Measurements from ENCODE around the gene KRTAP5-2.
"Not testable (repeated sequence)": the region's sequence is repeated elsewhere in the genome, so short reads cannot be mapped to it uniquely, and the experiment has no call there.

KRTAP5-2 gene

GRCh38 chr11:1589996-1590395, 8.1 kb downstream of the KRTAP5-2 start:
- DNase-seq (ENCODE audit: low spot score): no peak

GRCh38 chr11:1589191-1589963, 8.7 kb downstream of the KRTAP5-2 start:
- not testable (repeated sequence) for DNase-seq (ENCODE audit: low spot score)

- DNase-seq (ENCODE audit: low spot score): no peak
These were observed 11.4 kb downstream of the KRTAP5-2 start for GRCh38 chr11:1586699-1587098.

DNA sequence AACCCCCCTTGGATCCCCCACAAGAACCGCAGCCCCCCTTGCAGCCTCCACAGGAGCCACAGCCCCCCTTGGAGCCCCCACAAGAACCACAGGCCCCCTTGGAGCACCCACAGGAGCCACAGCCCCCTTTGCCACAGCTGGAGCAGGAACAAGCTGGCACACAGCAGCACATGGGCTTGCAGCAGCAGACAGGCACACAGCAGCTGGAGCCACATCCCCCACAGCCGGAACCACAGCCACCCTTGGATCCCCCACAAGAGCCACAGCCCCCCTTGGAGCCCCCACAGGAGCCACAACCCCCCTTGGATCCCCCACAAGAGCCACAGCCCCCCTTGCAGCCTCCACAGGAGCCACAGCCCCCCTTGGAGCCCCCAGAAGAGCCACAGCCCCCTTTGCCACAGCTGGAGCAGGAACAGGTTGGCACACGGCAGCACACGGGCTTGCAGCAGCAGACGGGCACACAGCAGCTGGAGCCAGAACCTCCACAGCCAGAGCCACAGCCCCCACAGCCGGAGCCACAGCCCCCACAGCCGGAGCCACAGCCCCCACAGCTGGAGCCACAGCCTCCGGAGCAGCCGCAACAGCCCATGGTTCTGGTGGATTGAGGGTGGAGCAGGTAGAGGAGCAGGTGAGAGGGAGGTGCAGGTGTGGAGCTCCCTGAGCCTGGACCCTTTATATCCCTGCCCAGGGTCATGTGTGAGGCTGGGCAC, 13.3 kb downstream of the KRTAP5-2 start, which contains the start of gene KRTAP5-1:
Gene KRTAP5-1 (minus strand): TSS at position 623 of the 710 bp plus-strand sequence. CDS start 34 bp downstream, at position 589.
- not testable (repeated sequence) for DNase-seq (ENCODE audit: low spot score)

- not testable (repeated sequence) for DNase-seq (ENCODE audit: low spot score)
These were observed 15.2 kb downstream of the KRTAP5-2 start for GRCh38 chr11:1582909-1583308.

DNA sequence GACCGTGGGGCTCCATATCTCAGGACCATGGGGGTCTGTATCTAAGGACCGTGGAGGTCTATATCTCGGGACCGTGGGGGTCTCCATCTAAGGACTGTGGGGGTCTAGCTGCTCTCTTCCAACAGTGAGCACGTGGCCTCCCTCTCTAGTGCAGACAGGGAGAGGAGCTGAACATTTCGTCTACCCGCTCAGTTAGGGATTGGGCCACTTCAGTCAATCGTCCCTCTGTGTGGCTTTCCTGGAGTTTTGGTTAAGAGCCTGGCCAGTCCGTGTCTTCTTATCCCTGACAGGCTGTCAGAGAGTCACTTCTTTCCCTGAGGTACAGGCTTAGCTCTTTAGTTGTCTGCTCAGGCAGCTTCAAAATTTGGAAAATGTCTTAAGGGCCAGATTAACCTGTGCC, 16.1 kb downstream of the KRTAP5-2 start:
- DNase-seq (ENCODE audit: low spot score): no peak

DNA sequence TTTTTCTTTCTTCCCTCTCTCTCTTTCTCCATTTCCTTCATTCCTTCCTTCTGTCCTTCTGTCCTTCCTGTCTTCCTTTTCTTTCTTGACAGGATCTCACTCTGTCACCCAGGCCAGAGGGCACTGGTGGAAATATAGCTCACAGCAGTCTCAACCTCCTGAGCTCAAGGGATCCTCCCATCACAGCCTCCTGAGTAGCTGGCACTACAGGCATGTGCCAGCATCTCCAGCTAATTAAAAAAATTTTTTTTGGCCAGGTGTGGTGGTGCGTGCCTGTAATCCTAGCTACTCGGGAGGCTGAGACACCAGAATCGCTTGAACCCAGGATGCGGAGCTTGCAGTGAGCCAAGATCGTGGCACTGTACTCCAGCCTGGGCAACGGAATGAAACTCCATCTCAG, 21.3 kb downstream of the KRTAP5-2 start:
- no peak for DNase-seq (ENCODE audit: low spot score)

DNA sequence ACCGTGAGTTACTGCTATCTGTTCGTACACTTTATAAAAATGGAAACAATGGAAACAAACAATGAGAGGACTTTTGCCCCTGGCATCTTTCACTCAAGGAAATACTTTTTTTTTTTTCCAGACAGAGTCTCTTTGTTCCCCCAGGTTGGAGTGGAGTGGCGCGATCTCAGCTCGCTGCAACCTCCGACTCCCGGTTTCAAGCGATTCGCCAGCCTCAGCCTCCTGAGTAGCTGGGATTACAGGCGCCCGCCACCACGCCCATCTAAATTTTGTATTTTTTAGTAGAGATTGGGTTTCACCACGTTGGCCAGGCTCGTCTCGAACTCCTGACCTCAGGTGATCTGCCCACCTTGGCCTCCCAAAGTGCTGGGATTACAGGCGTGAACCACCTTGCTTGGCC, 22.3 kb downstream of the KRTAP5-2 start:
- not testable (repeated sequence) for DNase-seq (ENCODE audit: low spot score)

DNA sequence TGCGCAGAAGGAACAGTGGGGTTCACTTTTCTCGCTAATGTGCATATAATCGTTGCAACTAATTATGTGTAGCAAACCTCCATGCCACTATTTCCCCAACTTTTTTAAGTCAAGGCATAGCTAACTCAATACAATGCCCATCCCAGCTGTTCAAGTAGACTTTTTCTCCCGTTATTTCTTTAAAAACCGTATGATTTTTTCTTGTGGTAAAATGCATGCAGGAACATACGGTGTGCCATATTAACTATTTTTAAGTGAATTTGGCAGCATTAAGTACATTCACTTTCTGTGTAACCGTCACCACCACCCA, 23.2 kb downstream of the KRTAP5-2 start:
- DNase-seq (ENCODE audit: low spot score): no peak

DNA sequence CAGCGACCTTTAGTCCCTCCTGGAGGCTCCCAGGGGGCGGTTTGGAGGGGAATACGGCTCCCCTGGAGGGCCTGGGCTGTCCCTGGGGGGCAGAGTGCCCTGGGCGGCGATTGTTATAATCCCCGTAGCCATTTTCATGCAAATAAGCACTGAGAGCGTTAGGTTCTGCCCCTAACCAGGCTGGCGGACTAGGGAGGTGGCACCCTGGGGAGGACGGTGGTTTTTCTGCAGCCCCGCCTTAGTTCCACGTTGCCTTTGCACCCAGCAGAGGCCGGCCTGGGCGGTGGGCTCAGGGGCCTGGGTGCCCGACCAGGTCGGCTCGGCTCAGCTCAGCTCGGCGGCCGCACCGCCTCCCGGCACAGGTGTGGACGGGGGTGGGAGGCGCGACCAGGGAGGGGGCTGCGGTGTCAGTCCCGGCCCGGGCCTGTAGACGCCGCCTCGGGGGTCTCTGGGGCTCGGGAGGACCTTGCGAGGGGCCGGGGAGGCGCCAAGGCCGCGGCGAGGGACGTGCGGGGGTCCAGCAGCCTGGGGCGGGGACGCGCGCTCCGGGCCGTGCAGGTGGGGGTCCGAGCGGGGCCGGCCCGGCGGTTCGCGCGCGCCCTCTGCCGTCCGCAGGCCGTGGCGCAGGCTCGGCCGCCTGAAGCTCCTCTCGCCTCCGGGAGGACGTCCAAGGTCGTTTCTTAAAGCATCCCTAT, 23.7 kb downstream of the KRTAP5-2 start:
- DNase-seq (ENCODE audit: low spot score): peak; percentile 76

- no peak for DNase-seq (ENCODE audit: low spot score)
These were observed 24.2 kb downstream of the KRTAP5-2 start for GRCh38 chr11:1573903-1574237.

GRCh38 chr11:1573077-1573902, 24.8 kb downstream of the KRTAP5-2 start:
- DNase-seq (ENCODE audit: low spot score): no peak

- DNase-seq (ENCODE audit: low spot score): peak; percentile 97
These were observed 25.7 kb downstream of the KRTAP5-2 start, which contains the start of gene DUSP8 for GRCh38 chr11:1572197-1573076. DUSP8 (minus strand) TSS chr11:1572271; CDS start chr11:1565826, 6,445 bp downstream.

GRCh38 chr11:1571760-1572196, 26.3 kb downstream of the KRTAP5-2 start:
- DNase-seq (ENCODE audit: low spot score): no peak

- DNase-seq (ENCODE audit: low spot score): no peak
These were observed 27.0 kb downstream of the KRTAP5-2 start for GRCh38 chr11:1570896-1571759.

GRCh38 chr11:1570531-1570895, 27.6 kb downstream of the KRTAP5-2 start:
- no peak for DNase-seq (ENCODE audit: low spot score)

DNA sequence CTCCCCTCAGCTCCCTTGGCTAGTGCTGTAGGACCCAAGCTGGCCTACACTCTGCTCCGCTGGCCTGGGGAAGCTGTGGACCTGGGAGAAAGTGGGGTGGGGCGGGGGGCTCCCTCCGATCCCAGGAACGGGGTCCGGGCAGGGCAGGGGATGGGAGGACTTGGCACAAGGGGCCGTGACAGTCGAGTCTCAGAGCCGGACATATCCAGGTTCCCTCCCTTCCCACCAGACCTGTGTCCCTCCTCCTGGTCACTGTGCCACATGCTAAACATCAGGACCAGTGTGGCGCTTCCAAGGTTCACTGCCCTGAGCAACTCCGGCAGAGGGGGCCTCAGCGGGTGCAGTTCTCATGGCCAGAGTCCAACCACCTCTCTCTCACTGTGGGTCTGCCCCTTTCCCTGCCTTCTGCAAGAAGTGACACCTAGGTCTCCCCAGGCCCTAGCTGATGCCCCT, 28.1 kb downstream of the KRTAP5-2 start:
- DNase-seq (ENCODE audit: low spot score): no peak

DNA sequence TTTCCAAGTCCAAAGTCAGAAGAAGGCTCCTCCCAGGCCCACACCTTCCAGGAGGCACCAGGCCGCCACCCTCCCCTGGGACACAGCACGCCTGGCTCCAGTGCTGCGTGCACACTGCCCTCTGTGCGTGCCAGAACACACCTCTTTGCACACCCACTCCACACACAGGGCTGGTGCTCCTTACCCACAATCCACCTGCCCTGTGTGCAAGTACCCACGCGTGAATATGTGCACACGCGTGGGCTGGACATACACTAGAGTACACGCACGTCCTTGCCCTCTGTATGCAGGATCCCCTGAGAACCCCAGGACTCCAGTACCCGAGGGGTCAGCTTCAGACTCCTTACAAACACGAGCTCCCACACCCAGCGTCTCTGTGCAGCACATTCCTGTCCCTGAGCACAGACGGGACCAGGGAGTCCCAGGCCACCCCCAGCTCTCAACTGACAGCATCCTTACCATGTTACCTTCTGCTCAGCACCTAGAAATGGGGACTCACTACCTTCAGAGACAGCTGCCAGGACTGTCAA, 28.8 kb downstream of the KRTAP5-2 start:
- DNase-seq (ENCODE audit: low spot score): no peak

GRCh38 chr11:1568441-1568911, 29.6 kb downstream of the KRTAP5-2 start:
- no peak for DNase-seq (ENCODE audit: low spot score)

- no peak for DNase-seq (ENCODE audit: low spot score)
These were observed 30.4 kb downstream of the KRTAP5-2 start for GRCh38 chr11:1567721-1568100.
